Neuronal stem cell (in vitro differentiated cells): ENCODE measurements around the gene SPACA9.

Experiments
- DNase-seq: peaks from one replicate; pipeline ENCODE4 v3.0.0-alpha.2; 2013; ENCODE audit warnings: low spot score
- H2AFZ ChIP-seq: one replicate; pipeline ENCODE4 v1.6.1; 2013; ENCODE audit warnings: mild to moderate bottlenecking, low read length, inconsistent platforms
- H2AK5ac ChIP-seq: 2 replicates; pipeline ENCODE4 v1.6.1; 2013; ENCODE audit warnings: low read depth, mild to moderate bottlenecking, inconsistent platforms, low read length, moderate library complexity, mixed read lengths
- H2BK120ac ChIP-seq: 2 replicates; pipeline ENCODE4 v1.6.1; 2013; ENCODE audit warnings: low read depth, mild to moderate bottlenecking, inconsistent platforms, low read length, moderate library complexity, mixed read lengths
- H2BK12ac ChIP-seq: one replicate; pipeline ENCODE4 v1.6.1; 2013; ENCODE audit warnings: low read length, inconsistent platforms
- H2BK15ac ChIP-seq: 2 replicates; pipeline ENCODE4 v1.6.1; 2013; ENCODE audit warnings: mild to moderate bottlenecking, low read length, inconsistent platforms, mixed read lengths
- H2BK5ac ChIP-seq: one replicate; pipeline ENCODE4 v1.6.1; 2013; ENCODE audit warnings: inconsistent platforms, mild to moderate bottlenecking, low read length, moderate library complexity
- H3K14ac ChIP-seq: one replicate; pipeline ENCODE4 v1.6.1; 2013; ENCODE audit warnings: low read length, inconsistent platforms
- H3K18ac ChIP-seq: 2 replicates; pipeline ENCODE4 v1.6.1; 2013; ENCODE audit warnings: low read length, inconsistent platforms
- H3K23ac ChIP-seq: 2 replicates; pipeline ENCODE4 v1.6.1; 2013; ENCODE audit warnings: low read depth, mild to moderate bottlenecking, mixed read lengths, low read length, inconsistent platforms; ENCODE audit not compliant: poor library complexity
- H3K27ac ChIP-seq: replicated peaks from 3 replicates; pipeline ENCODE4 v1.5.1; 2013; ENCODE audit warnings: low read length, inconsistent platforms
- H3K27me3 ChIP-seq, 3 experiments: 2 replicates each; pipeline ENCODE4 v1.6.1; 2013; ENCODE audit warnings: low read length in 3 of 3, mild to moderate bottlenecking in 2 of 3, inconsistent platforms in 1 of 3, low read depth in 1 of 3, mixed read lengths in 1 of 3, moderate library complexity in 1 of 3; ENCODE audit not compliant: control insufficient read depth in 3 of 3, insufficient read depth in 3 of 3
- H3K36me3 ChIP-seq, 2 donors: replicated peaks in 1 of 2; 2 replicates each; pipeline ENCODE4 v1.6.1; 2013; ENCODE audit warnings: low read length in 2 of 2; ENCODE audit not compliant: control insufficient read depth in 2 of 2, insufficient read depth in 2 of 2
- H3K4ac ChIP-seq: 2 replicates; pipeline ENCODE4 v1.6.1; 2013; ENCODE audit warnings: inconsistent platforms, mild to moderate bottlenecking, low read length, moderate library complexity
- H3K4me1 ChIP-seq, 2 donors: 1 replicate in 1 of 2; 2 replicates in 1 of 2; pipeline ENCODE4 v1.6.1; 2013; ENCODE audit warnings: low read length in 2 of 2, low read depth in 1 of 2; ENCODE audit not compliant: control insufficient read depth in 2 of 2, insufficient read depth in 1 of 2
- H3K4me2 ChIP-seq: one replicate; pipeline ENCODE4 v1.6.1; 2013; ENCODE audit warnings: mild to moderate bottlenecking, low read length, inconsistent platforms; ENCODE audit not compliant: insufficient read depth, poor library complexity, severe bottlenecking
- H3K4me3 ChIP-seq, 2 donors: 2 replicates each; pipeline ENCODE4 v1.5.1; 2013; ENCODE audit warnings: low read length in 2 of 2, mild to moderate bottlenecking in 2 of 2, inconsistent platforms in 1 of 2, moderate library complexity in 1 of 2
- H3K79me1 ChIP-seq: one replicate; pipeline ENCODE4 v1.6.1; 2013; ENCODE audit warnings: low read depth, mild to moderate bottlenecking, inconsistent platforms, low read length, moderate library complexity
- H3K9ac ChIP-seq: one replicate; pipeline ENCODE4 v1.6.1; 2013; ENCODE audit warnings: mild to moderate bottlenecking, low read depth, low read length, inconsistent platforms; ENCODE audit not compliant: poor library complexity
- H3K9me3 ChIP-seq, 2 donors: replicated peaks in 1 of 2; 2 replicates each; pipeline versions ENCODE3 to v1.6.1; 2013; ENCODE audit warnings: low read length in 2 of 2, mild to moderate bottlenecking in 2 of 2, inconsistent platforms in 1 of 2, low read depth in 1 of 2, mixed read lengths in 1 of 2, moderate library complexity in 1 of 2; ENCODE audit not compliant: control insufficient read depth in 2 of 2, insufficient read depth in 1 of 2
- H4K8ac ChIP-seq: one replicate; pipeline ENCODE4 v1.6.1; 2013; ENCODE audit warnings: low read depth, mild to moderate bottlenecking, inconsistent platforms, low read length, moderate library complexity
- H4K91ac ChIP-seq: one replicate; pipeline ENCODE4 v1.6.1; 2013; ENCODE audit warnings: low read length, low read depth, mild to moderate bottlenecking, inconsistent platforms; ENCODE audit not compliant: poor library complexity
- WGBS, 2 donors: extraction: QIAGEN DNeasy Blood & Tissue Kit; methylation state at CpG; one replicate each; pipeline ENCODE4 v1.1.7; 2013; ENCODE audit warnings: missing lambda C conversion rate in 2 of 2, mixed read lengths in 1 of 2; ENCODE audit not compliant: insufficient read length in 2 of 2, insufficient replicate concordance in 1 of 2; ENCODE audit errors: extremely low coverage in 2 of 2; 5-methylcytosine and 5-hydroxymethylcytosine counted together

Gene SPACA9

DNA sequence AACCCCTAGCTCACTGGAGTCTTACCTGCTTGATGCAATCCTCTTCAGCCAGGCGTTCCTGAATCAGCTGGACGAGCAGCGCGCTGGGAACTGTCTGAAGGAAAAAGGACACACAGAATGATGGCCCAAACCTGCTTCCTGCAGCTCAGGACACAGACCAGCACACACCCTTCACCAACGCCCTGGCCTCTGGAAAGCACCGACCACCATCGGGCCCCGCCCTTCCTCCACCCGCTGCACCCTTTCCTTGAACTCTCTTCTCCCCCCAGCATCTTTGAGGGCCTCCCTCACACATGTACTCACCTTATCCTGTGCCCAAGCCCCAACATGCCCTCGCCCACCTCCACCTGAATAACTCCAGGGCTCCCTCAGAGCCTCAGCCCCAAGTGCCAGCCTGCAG, 23.9 kb upstream of the SPACA9 start:
- Histone ChIP-seq H3K27ac (no peak overlapping the region), H2AK5ac (no peak overlapping the region), H2BK120ac (no peak overlapping the region), H4K91ac (no peak overlapping the region), H3K23ac (no peak overlapping the region), H3K36me3 (no peaks in the 10 kb centered on the region), H3K18ac (no peak overlapping the region), H3K4me3 (no peak overlapping the region), H4K8ac (no peak overlapping the region), H3K9ac (no peak overlapping the region), H2BK12ac (no peak overlapping the region), H3K14ac (peak overlapping the region; percentile 25), H2BK5ac (no peak overlapping the region), H3K4me2 (no peak overlapping the region), H3K4me1 (peaks cover 10 to 13% of the 10 kb centered on the region in 2 donors), H2AFZ (no peak overlapping the region), H2BK15ac (no peak overlapping the region), H3K79me1 (no peaks in the 10 kb centered on the region), H3K27me3 (no peaks in the 10 kb centered on the region), H3K4ac (no peak overlapping the region), H3K9me3 (no peaks in the 10 kb centered on the region)
- WGBS, 2 donors = no CpG with 5 or more reads among the region's 10 CpGs
- DNase-seq = no peak

DNA sequence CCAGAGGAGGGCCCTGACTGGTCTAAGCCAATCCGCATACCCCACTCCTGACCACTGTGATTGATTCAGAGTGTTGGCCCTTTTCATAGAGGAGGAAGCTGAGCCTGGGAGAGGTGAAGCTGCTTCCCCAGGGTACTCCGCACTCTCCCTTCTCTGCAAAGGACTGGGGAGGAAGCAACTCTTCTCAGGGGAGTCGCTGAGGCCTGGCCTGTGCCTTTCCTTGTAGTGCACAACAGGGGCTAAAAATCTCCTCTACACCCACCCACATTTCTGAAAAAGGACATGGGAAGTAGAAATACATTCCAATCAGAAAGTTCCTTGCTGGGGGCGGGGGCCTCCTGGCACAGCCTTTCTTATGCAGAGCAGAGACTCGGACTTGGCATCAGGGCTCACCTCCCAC, 22.8 kb upstream of the SPACA9 start:
- Histone ChIP-seq H2AFZ (no peak overlapping the region), H3K4me2 (no peak overlapping the region), H2BK15ac (no peak overlapping the region), H4K91ac (no peak overlapping the region), H3K79me1 (no peaks in the 10 kb centered on the region), H3K9me3 (no peaks in the 10 kb centered on the region), H3K4me3 (no peak overlapping the region), H2BK12ac (no peak overlapping the region), H3K18ac (no peak overlapping the region), H3K36me3 (no peaks in the 10 kb centered on the region), H2BK120ac (no peak overlapping the region), H3K9ac (no peak overlapping the region), H3K4ac (no peak overlapping the region), H3K4me1 (peaks cover 10 to 13% of the 10 kb centered on the region in 2 donors), H3K14ac (no peak overlapping the region), H3K27me3 (no peaks in the 10 kb centered on the region), H2AK5ac (peak overlapping the region; percentile 16), H4K8ac (no peak overlapping the region), H3K27ac (no peak overlapping the region), H2BK5ac (no peak overlapping the region), H3K23ac (peak overlapping the region; percentile 48)
- DNase-seq = no peak
- no CpG with 5 or more reads among the region's 5 CpGs for WGBS, 2 donors

DNA sequence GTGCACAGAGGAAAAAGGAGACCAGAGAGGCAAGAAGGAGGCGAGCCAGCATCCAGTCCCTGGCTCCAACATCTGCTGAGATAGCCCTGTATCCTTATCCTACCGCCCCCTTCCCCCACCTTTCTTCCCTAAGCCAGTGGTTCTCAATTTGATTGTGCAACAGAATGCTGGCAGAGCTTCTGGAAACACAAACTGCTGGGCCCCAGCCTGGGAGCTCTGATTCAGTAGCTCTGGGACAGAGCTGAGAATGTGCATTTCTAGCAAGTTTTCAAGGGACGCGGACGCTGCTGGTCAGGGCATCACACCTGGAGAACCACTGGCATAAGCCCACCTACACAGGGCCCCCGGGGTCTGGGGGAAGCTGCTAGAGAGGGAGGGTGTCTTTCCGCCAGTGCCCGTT, 21.7 kb upstream of the SPACA9 start:
- Histone ChIP-seq H3K9ac (peak overlapping the region; percentile 37), H3K36me3 (no peaks in the 10 kb centered on the region), H3K23ac (no peak overlapping the region), H3K27ac (no peak overlapping the region), H3K4me2 (no peak overlapping the region), H2BK12ac (no peak overlapping the region), H3K4me1 (peaks cover 13 to 15% of the 10 kb centered on the region in 2 donors), H2BK15ac (peak overlapping the region; percentile 62), H3K9me3 (no peaks in the 10 kb centered on the region), H2BK120ac (no peak overlapping the region), H3K18ac (peak overlapping the region; percentile 80), H2AFZ (peak overlapping the region; percentile 74), H3K14ac (no peak overlapping the region), H4K91ac (no peak overlapping the region), H3K79me1 (no peaks in the 10 kb centered on the region), H3K4me3 (no peak overlapping the region), H2BK5ac (peak overlapping the region; percentile 29), H4K8ac (no peak overlapping the region), H3K27me3 (no peaks in the 10 kb centered on the region), H2AK5ac (peak overlapping the region; percentile 81), H3K4ac (no peak overlapping the region)
- DNase-seq = no peak
- no CpG with 5 or more reads among the region's 8 CpGs for WGBS, 2 donors

DNA sequence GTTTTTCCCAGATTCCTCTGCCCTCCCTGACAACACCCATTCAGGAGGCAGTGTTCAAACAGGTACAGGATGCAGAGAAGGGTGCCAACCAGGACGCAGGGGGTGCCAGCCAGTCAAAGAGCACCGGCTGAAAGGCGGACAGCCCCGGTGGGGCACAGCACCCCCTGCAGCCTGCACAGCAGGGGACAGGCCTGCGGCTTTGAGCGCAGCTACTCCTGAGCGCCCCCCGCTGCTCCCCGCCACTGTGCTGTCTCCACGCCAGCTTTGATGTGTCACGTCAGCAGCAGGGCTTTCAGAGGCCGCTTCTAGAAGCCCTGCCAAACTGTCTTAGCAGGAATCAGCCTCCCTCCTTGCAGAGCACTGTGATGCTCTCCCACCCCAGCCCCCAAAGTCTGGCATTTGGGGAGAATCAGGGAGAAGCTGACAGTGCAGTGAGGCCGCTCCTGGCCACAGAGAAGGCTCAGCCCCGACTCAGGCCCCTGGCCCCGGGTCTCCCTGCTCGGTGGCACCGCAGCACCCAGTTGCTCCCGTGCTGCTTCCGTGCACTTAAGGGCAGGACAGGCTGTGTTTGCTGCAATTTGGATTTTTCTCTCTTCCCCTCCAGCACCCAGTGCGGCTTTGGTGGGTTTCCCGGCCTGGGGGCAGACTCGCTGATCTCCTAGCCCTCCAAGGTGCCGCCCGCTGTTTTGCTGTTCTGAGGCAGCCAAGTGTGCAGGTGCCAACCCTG, 20.9 kb upstream of the SPACA9 start:
- no peaks in the 10 kb centered on the region for H3K9me3 ChIP-seq
- peak overlapping the region; percentile 37 for H3K9ac ChIP-seq
- H2BK5ac ChIP-seq = peak overlapping the region; percentile 29
- peaks cover 13 to 17% of the 10 kb centered on the region in 2 donors for H3K4me1 ChIP-seq
- H3K4me2 ChIP-seq = no peak overlapping the region
- no peak for DNase-seq
- H4K91ac ChIP-seq = peak overlapping the region; percentile 43
- H2BK15ac ChIP-seq = peak overlapping the region; percentile 5
- no peaks in the 10 kb centered on the region for H3K36me3 ChIP-seq
- H3K23ac ChIP-seq = no peak overlapping the region
- H3K4me3 ChIP-seq = no peak overlapping the region
- H2AK5ac ChIP-seq = peak overlapping the region; percentile 81
- no peaks in the 10 kb centered on the region for H3K27me3 ChIP-seq
- H2AFZ ChIP-seq = peak overlapping the region; percentile 74
- H3K27ac ChIP-seq = no peak overlapping the region
- peak overlapping the region; percentile 72 for H3K18ac ChIP-seq
- peak overlapping the region; percentile 79 for H2BK120ac ChIP-seq
- H3K79me1 ChIP-seq = no peaks in the 10 kb centered on the region
- H3K14ac ChIP-seq = no peak overlapping the region
- no peak overlapping the region for H3K4ac ChIP-seq
- peak overlapping the region; percentile 60 for H2BK12ac ChIP-seq
- H4K8ac ChIP-seq = no peak overlapping the region
- no CpG with 5 or more reads among the region's 24 CpGs for WGBS, 2 donors
